Smooth muscle cell of the umbilical artery (primary cell): ENCODE measurements around the gene KLRD1. TPM values are rescaled to one million over a fixed set of nuclear protein-coding genes. Genes with fewer than 3 reads are reported as not detected.

ENCODE experiments used
- total RNA-seq: library from RNA; depleted of rRNA; stranded (reverse); fragments of >200 nt; gene quantifications from 2 replicates; pipeline ENCODE4 v1.2.3, GENCODE V29; 2014

The KLRD1 gene, protein sequence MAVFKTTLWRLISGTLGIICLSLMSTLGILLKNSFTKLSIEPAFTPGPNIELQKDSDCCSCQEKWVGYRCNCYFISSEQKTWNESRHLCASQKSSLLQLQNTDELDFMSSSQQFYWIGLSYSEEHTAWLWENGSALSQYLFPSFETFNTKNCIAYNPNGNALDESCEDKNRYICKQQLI
- 0.14 and 0.30 TPM in 2 replicates for total RNA-seq

DNA sequence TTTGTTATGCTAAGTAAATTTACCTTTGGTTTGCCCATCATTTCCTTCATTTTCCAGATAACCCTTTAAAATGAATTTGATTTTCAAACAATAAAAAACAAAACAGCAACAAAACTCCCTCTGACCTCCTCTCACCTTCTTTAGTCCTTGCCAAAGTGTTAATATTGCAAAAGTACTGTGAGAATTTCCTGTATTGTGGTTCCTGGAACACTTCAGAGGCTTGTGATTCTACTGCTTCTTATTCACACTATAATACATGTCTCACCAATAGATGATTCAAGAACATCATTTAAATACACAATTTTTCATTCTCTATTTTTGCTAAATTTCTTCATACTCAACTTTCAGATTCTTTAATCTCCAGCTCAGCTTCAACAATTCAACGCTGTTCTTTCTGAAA is at the start of gene KLRD1:
Gene KLRD1 (plus strand): TSS at position 241 of the 400 bp plus-strand sequence. CDS start 208 bp downstream, outside the sequence.

Other genes with a start within 250 kb of the KLRD1 start
- not detected in 2 replicates for gene CLEC1A, start 208.9 kb upstream of the KLRD1 start, total RNA-seq
- not detected in 2 replicates for gene CLEC7A, start 177.7 kb upstream of the KLRD1 start, total RNA-seq
- gene OLR1, start 135.7 kb upstream of the KLRD1 start, total RNA-seq = 0.23 and 5.0 TPM in 2 replicates
- gene TMEM52B, start 128.8 kb upstream of the KLRD1 start, total RNA-seq = under 0.01 TPM in 1 of 2 replicates, not detected in the other
- 49.0 and 79.3 TPM in 2 replicates for gene GABARAPL1, start 95.0 kb upstream of the KLRD1 start, total RNA-seq
- gene KLRK1, start 82.2 kb downstream of the KLRD1 start, total RNA-seq = not detected in 2 replicates
- not detected in 2 replicates for gene KLRC4, start 101.9 kb downstream of the KLRD1 start, total RNA-seq
- not detected in 2 replicates for gene KLRC3, start 112.7 kb downstream of the KLRD1 start, total RNA-seq
- gene KLRC2, start 128.1 kb downstream of the KLRD1 start, total RNA-seq = not detected in 2 replicates
- not detected in 2 replicates for gene KLRC1, start 145.5 kb downstream of the KLRD1 start, total RNA-seq
- gene EIF2S3B, start 198.0 kb downstream of the KLRD1 start, total RNA-seq = 0.59 and 0.69 TPM in 2 replicates